Measurements from ENCODE around the gene COLGALT1.
"Not testable (repeated sequence)": the region's sequence is repeated elsewhere in the genome, so short reads cannot be mapped to it uniquely, and the experiment has no call there.

COLGALT1 gene

DNA sequence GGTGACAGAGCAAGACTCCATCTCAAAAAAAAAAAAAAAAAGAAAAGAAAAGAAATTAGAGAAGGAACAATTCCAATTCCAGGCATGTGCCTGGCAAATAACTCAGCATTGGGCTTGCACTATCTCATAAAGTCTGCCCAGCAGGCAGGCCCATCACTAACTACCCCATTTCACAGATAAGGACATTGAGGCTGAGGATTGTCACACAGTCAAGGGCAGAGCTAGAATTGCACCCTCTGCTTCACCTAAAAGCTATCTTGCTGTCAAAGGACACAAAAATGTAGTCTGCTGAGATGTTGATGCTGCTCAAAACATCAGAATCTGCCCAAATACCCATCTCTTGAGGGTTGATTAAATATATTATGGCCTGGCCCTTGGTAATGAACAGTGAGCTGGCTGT, 20.7 kb upstream of the COLGALT1 start:
- no peak for DNase-seq

DNA sequence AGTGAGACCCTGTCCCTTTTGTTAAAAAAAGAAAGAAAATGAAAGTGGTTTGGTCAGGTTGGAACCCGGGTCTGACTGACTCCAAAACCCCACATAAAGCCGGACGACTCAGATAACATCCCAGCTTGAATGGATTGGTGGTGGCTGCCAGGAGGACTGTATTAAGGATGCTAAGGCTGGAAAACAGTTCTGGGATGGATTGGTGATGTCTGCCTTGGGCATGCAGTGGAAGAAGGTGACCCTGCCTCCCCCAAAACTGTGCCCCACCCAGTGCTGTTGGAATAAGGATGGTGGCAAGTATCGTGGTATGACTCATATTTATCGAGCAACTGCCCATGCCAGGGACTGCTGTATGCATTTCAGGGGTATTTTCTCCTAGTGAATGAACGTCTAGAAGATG, 18.5 kb upstream of the COLGALT1 start:
- DNase-seq, result no peak

DNA sequence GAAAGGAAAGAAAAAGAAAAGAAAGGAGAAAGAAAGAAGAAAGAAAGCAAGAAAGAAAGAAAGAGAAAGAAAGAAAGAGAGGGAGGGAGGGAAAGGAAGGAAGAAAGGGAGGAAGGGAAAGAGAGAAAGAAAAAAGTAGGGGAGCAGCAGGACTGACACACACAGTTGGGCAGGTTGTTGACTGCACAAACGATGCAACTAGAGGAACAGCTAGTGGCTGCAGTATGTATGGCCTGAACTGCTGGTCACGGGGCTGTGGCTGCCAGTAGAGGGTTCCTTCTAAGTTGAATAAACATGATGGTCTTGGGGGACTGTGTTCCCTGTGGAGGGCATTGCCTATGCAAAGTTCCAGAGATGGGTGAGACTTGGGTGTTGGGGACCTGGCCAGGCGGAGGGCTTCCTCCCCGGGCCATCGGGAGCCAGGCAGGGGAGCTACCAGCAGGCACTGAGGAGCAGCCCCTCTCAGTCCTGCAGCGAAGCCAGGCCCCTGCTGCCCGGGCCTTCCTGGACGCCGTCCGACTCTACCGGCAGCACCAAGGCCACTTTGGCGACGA, 16.7 kb upstream of the COLGALT1 start:
- no peak for DNase-seq

DNA sequence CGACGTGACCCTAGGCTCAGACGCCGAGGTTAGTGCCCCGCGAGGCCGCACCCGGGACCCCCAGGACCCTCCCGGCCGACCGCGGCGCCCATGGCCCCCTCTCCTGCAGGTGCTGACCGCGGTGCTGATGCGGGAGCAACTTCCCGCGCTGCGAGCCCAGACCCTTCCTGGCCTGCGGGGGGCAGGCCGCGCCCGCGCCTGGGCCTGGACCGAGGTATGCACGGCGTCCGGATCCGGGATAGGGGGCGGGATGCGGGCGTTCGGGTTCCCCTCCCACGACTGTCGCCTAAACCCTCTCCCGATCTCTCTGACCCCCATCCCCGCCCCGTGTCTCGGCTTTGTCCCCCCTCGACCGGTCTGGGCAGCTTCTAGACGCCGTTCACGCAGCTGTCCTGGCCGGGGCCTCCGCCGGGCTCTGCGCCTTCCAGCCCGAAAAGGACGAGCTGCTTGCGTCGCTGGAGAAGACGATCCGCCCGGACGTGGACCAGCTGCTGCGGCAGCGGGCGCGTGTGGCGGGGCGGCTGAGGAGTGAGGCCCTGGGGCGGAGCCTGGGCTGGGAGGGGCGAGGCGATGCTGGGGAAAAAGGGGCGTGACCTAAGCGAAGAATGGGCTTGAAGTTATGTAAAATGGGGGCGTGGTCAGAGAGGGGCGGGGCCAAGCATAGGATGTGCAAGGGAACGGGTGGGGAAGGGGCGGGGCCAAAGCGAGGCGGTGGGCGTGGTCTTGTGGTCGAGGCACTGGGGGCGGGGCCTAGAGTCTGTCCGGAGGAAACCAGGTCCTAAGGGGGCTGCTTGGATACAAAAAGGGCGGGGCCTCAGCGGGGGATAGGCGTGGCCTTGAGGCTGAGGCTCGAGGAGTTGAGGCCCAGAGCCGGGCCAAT, 16.0 kb upstream of the COLGALT1 start:
- peak; percentile 96 for DNase-seq

DNA sequence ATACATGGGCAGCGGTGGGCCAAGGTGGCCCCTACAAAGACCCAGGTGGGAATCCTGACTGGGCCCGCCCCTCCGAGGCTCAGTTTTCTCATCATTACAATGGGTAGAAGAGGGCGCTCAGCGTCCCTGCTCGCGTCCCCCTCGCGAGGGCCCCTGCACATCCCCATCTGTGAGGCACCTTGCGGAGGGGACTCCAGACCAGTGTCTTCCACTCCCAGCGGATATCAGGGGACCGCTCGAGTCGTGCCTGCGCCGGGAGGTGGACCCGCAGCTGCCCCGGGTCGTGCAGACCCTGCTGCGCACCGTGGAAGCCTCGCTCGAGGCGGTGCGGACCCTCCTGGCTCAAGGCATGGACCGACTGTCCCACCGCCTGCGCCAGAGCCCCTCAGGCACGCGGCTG, 15.3 kb upstream of the COLGALT1 start:
- no peak for DNase-seq

DNA sequence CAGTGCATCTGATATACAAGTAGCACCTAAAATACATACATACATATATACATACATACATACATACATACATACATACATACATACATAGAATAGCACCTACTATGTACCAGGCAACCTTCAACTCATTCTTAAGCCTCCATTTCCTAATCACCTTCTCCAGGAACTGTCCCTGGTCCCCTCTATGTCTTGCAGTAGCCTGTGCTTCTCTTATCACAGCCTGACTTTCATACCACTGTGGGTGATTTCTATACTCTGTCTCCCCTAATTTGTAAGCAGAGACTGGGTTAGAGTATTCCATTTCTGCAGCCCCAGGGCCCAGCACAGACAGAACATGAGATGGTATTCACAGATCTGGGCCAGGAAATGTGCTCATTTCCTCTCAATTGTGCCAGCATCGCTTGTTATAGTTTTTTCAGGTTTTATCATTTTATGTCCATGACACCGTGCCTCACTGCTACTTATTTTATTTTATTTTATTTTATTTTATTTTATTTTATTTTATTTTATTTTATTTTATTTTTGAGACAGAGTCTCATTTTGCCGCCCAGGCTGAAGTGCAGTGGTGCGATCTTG, 14.2 kb upstream of the COLGALT1 start:
- no peak for DNase-seq

DNA sequence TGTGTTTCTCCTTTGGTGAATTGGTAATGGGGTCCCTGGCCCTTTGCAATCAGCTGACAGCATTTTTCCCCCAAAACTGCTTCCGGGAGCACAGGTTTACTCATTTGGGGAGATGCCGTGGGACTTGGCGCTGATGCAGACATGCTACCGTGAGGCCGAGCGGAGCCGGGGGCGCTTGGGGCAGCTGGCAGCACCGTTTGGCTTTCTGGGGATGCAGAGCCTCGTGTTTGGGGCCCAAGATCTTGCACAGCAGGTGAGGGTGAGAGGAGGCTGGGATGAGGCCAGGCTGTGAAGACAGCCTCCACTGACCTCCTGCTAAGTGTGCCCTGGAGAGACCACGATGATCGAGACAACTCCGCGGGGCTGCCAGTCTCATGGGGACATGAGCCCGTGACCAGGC, 13.4 kb upstream of the COLGALT1 start:
- DNase-seq, result no peak

DNA sequence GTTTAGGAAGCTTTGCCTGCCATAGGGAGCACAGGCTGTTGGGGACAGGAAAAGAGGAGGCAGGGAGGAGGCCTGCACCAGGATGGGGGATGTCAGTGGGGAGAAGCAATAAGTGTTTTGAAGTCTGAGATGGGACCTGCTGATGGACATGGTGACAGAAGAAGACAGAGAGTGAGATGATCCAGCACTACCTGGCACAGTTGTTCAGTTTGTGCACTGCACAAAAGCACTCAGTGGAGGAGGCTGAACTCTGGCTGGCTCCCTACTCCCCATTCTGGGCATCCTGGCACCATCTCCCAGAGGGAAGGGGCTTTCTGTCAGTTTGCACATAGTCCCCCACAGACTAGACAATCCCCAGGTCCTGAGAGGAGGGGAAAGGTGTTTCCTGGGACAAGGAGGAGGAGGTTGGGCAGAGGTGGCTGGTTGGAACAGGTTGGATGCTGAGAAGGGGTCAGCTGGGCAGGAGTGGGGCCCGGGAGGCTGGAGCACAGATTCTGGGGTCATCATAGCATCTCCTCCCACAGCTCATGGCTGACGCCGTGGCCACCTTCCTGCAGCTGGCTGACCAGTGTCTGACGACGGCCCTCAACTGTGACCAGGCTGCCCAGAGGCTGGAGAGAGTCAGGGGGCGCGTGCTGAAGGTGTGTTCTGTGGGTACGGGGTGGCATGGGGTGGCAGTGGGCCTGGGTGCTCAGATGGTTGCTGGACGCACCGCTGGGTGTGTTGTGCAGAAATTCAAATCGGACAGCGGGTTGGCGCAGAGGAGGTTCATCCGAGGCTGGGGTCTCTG, 12.5 kb upstream of the COLGALT1 start:
- no peak for DNase-seq

DNA sequence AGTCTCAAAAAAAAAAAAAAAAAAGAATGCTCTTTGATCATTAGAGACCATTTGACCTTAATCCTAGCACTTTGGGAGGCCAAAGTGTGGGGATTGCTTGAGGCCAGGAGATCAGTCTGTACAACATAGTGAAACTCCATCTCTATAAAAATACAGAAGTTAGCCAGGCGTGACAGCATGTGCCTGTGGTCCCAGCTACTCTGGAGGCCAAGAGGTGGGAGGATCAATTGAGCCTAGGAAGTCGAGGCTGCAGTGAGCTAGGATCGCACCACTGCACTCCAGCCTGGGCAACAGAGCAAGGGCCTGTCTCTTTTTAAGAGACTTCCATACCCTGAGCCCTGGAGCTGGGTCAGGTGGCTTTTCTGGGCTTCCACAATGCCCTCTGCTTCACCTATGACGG, 11.5 kb upstream of the COLGALT1 start:
- DNase-seq, result no peak

DNA sequence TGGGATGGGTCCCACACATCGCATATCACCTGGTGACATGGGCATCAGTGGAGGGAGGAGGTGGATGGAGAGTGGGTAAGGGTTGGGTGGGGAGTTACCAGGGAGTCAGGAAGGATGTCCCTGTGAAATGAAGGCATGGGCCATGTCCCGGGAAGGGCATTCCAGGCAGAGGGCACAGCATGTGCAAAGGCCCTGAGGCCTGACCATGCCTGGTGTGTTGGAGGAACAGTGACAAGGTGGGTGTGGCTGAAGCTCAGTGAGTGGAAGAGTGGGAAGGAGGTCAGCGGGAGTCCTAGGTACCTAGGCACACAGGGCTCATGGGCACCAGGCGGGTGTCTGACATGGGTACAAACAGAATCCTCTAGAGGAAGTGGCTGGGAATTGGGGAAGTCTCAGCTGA, 11.0 kb upstream of the COLGALT1 start:
- DNase-seq, result no peak

DNA sequence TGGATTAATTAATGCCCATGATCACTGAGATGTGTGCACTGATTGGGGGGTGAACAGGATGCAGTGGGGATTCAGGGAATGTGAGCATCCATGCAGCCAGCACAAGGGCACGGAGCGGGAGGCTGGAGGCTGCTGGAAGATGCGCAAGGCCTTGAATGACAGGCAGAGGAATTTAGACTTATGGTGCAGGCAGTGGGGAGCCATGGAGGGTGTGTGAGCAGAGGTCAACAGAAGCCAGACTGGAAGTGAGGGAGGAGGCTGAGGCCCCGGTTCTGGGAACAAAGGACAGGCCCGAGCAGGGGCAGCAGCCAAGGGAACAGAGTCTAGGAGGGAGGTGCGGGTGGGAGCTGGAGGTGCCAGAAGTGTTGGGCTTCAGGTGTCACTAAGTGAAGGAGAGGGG, 7.3 kb upstream of the COLGALT1 start:
- DNase-seq, result no peak

DNA sequence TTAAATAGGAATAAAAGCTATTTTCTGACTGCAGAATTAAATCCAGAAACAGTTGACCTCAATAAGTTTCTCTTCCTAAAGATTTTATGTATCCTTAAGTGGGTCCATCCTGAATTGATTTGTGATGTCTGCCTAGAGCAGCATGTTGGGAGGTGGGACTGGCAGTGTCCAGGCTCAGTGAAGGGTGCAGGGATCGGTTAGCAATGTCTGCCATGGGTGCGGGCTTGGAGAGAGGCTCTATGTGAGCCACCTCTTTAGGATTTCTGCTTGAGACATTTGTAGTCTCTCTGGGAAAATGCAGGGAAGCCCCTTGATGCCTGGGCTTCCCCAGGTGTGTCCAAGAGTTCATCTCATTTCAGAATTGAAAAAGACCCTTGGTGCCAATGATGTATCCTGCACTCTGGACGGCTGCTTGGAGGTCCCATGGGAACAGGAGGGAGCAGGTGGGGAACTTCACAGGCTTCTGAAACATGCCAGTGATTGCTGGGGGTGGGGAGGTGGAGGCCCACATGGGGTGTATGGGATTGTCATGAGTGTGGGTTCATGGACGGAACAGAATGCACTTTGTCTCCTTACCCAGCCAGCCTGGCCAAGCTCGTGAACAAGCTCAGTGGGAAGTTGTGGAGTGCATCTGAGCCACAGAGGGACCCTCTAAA, 6.2 kb upstream of the COLGALT1 start:
- no peak for DNase-seq

DNA sequence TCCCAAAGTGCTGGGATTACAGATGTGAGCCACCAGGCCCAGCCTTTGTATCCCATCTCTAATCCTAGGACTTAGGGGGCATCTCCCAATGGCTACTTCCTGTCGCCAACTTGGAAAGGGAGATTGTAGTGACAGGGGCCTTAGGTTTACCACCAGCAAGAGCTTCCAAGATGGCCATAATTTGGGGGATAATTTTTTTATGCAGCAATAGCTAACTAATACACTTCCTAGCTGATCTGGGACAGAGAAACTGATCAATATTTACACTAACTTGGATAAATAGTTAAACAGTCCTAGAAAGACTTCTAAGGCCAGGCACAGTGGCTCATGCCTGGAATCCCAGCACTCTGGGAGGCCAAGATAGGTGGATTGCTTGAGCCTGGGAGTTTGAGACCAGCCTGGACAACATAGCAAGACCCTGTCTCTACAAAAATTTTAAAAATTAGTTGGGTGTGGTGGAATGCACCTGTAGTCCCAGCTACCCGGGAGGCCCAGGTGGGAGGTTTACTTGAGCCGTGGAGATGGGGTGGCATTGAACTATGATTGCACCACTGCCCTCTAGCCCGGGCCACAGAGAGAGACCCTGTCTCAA, 5.3 kb upstream of the COLGALT1 start:
- DNase-seq, result no peak

DNA sequence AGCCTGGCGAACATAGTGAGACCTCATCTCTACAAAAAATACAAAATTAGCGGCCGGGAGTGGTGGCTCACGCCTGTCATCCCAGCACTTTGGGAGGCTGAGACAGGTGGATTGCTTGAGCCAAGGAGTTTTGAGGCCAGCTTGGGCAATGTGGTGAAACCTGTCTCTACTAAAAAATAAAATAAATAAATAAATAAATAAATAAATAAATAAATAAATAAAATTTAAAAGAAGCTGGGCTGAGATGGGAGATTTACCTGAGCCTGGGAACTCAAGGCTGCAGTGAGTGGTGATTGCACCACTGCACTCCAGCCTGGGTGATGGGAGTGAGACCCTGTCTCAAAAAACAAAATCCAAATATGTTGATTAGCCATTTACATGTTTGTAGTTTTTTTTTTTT, 2.7 kb upstream of the COLGALT1 start:
- DNase-seq, result not testable (repeated sequence)

DNA sequence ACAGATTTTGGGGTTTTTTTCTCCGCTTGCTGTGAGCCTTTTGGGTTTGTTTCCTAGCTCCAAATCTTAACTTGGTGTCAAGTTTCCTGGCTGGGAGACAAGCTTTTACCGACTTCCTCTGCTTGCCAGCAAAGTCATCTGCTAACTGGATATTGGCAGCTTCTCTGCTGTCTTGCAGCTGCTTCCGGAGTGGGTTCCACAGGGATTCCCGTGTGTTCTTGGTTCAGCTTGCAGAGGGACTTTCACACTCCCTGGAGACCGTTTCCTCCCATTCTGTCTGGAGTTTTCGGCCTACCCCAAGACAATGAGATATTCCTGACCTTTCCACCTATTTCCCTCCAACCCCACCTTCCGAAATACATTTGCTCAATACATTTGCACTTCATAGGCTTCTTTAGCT, 2.2 kb upstream of the COLGALT1 start:
- peak; percentile 25 for DNase-seq

DNA sequence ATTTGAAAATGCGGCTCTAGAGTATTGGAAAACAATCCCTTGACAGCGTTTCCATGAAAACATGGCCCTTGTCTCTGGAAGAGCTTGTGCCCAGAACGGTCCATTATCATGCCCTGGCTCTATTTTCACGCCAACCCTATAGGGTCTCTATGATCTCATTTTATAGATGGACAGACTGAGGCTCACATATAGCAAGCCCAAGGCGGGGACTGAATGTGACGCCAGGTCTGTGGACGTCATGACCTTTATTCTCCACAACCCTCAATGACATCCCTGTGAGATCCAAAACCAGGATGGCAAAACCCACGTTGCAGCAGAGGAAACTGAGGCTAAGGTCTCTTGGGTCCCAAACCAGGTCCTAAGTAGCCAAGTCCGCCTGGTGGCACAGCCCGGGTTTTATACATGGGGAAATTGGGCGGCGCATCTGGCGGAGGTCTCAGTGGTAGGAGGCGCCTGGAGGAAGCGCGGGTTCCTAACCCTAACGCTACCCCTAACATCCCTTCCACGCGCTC, 425 bp upstream of the COLGALT1 start:
- DNase-seq, result no peak

DNA sequence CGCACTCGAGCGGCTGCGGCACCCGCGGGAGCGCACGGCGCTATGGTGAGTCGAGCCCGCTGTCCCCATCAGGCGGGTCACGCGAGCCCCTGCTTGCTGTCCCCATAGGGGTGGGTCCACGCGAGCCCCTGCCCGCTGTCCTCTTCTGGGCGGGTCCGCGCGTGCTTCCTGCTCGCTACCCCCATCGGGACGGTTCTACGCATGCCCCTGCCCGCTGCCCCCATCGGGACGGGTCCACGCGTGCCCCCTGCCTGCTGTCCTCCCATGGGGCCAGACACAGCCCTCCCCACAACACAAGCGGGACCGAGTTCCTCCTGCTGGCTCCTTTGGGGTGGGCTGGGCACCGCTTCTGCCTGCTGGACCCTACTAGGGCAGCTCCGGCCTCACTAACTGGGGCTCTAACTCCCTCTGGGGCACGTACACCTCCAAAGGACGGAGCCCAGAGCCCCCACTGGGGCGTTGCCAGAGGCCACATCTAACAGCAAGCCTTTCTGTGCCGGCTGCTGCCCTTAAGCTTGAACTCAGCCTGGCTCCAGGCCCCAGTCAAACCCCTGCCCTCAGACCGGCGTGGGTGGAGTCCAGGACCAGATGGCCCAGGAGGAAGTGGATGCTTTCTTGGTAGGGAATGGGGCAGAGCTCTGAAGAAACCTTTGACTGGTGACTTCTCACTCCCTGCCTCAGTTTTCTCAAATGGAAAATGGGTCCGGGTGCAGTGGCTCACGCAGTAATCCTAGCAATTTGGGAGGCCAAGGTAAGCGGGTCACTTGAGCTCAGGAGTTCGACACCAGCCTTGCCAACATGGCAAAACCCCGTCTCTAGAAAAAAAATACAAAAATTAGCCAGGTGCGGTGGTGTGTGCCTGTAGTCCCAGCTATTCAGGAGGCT, 722 bp downstream of the COLGALT1 start:
- DNase-seq, result no peak

DNA sequence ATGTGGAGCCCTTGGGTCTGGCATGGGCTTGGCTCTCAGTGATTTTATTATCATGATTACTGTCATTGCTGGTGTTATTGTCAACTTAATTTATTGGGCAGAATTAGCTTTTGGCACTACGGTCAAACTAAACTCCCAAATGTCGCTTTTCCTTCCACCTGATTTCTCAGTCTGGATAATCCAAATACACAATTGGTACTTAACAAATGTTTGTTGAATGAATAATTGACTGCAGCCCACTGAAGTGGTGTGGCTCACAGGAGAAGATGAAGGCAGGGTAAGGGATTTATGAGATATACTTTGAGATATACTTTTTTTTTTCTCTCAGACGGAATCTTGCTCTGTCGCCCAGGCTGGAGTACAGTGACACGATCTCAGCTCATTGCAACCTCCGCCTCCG, 1.5 kb downstream of the COLGALT1 start:
- no peak for DNase-seq

DNA sequence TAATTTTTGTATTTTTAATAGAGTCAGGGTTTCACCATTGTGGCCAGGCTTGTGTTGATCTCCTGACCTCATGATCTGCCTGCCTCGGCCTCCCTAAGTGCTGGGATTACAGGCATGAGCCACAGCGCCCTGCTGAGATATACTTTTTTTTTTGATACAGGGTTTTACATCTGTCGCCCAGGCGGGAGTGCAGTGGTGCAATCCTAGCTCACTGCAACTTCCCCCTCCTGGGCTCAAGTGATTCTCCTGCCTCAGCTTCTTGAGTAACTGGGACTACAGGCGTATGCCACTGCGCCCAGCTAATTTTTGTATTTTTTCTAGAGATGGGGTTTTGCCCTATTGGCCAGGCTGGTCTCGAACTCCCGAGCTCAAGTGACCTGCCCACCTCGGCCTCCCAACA, 2.0 kb downstream of the COLGALT1 start:
- no peak for DNase-seq

DNA sequence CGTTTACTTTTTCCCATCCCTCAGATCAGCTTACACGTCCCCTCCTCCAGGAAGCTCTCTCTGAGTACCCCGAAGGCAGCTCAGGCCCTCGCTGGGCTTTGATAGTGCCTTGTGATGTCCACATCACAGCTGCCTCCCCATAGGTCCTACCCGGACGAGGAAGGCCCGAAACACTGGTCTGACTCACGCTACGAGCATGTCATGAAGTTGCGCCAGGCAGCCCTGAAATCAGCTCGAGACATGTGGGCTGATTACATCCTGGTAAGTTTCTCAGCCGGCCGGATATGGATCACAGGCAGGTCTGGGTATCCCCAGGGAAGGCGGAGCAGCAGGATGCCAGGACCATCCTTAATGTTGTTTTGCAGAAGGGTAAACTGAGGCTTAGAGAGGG, 4.8 kb downstream of the COLGALT1 start:
- peak; percentile 75 for DNase-seq

DNA sequence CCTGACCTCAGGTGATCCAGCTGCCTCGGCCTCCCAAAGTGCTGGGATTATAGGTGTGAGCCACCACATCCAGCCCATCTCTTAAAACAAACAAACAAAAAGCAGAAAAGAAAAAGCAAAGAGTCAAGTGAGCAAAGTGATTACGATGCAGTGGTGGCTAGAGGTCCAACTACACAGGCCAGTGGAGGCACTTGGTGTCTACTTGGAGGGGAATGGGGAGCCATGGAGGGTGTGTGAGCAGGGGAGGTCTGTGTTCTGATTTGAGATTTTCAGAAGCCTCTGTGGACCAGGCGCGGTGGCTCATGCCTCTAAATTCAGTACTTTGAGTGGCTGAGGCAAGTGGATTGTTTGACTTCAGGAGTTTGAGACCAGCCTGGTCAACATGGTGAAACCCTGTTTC, 6.6 kb downstream of the COLGALT1 start:
- DNase-seq, result no peak

Measured in T1000 (cell line).